Suprapubic skin (tissue), 4 donors: Measurements from ENCODE around the gene SORCS2. TPM values are rescaled to one million over a fixed set of nuclear protein-coding genes. Genes with fewer than 3 reads are reported as not detected.

Source experiments
- DNase-seq, 2 donors: peaks; one replicate each; pipeline ENCODE4 v3.0.0-alpha.2; 2019; ENCODE audit warnings: low spot score in 2 of 2
- H3K27ac ChIP-seq: fragments of 200-600 bp; sonication (generic); one replicate; pipeline ENCODE4 v1.5.1; 2019
- H3K27me3 ChIP-seq: fragments of 200-600 bp; sonication (generic); one replicate; pipeline ENCODE4 v1.5.1; 2019
- H3K36me3 ChIP-seq: fragments of 200-600 bp; sonication (generic); one replicate; pipeline ENCODE4 v1.5.1; 2019
- H3K4me1 ChIP-seq: fragments of 200-600 bp; sonication (generic); one replicate; pipeline ENCODE4 v1.5.1; 2019
- H3K4me3 ChIP-seq: fragments of 200-600 bp; sonication (generic); one replicate; pipeline ENCODE4 v1.5.1; 2019; ENCODE audit warnings: mild to moderate bottlenecking
- H3K9me3 ChIP-seq: fragments of 200-600 bp; sonication (generic); one replicate; pipeline ENCODE4 v1.5.1; 2019
- EP300 ChIP-seq: sonication (generic); formaldehyde crosslinking; IDR thresholded peaks from one replicate; pipeline ENCODE4 v1.6.1; 2017; ENCODE audit warnings: antibody characterized with exemption
- POLR2A ChIP-seq, 2 donors: fragments of 450-650 bp; IDR thresholded peaks; one replicate each; pipeline ENCODE4 v1.6.1; 2017; ENCODE audit warnings: antibody characterized with exemption in 2 of 2, mild to moderate bottlenecking in 2 of 2, moderate library complexity in 2 of 2
- POLR2AphosphoS5 ChIP-seq, 3 donors: sonication (generic); formaldehyde crosslinking; IDR thresholded peaks; one replicate each; pipeline ENCODE4 v1.6.1; 2017; ENCODE audit warnings: antibody characterized with exemption in 3 of 3
- WGBS: methylation state at CpG from one replicate; pipeline ENCODE4 v1.1.5; 2018; 5-methylcytosine and 5-hydroxymethylcytosine counted together
- total RNA-seq, 4 donors: library from RNA; depleted of rRNA; stranded (reverse); fragments of >200 nt; gene quantifications; one replicate each; pipeline ENCODE4 v1.1.0, GENCODE V29; 2016
- TF ChIP-seq, protein P1 (sequence below), 2 donors: fragments of 200-600 bp in 1 of 2; fragments of 450-650 bp in 1 of 2; sonication (generic) in 1 of 2; IDR thresholded peaks; one replicate each; pipeline ENCODE4 v1.5.1; 2016 to 2019; ENCODE audit warnings: antibody characterized with exemption in 2 of 2, mild to moderate bottlenecking in 1 of 2, moderate library complexity in 1 of 2

SORCS2 gene
- total RNA-seq, 4 donors from 2014 or later, result 0.94 to 4.6 (median 1.3) TPM

DNA sequence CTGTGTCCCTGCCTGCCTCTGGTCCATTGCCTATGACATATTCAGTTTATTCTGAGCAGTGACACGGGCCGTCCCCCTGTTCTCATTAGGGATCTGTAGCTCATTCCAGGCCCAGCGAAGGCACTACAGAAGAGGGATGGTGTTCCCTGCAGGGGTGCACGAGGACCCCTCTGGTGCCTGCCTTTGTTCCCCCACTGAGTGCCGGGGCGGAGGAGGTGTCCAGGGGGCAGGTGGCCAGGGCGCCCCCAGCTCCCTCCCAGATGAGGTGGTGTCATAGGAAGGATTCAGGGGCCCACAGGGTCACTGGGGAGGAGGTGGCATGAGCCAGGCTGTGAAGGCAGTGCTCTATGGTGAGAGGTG lies 61.0 kb downstream of the SORCS2 start:
- H3K4me3 ChIP-seq, result no peak overlapping the region
- H3K36me3 ChIP-seq, result no peaks in the 10 kb centered on the region
- H3K4me1 ChIP-seq, result peaks cover 7% of the 10 kb centered on the region
- H3K27ac ChIP-seq, result no peak overlapping the region
- no peaks in the 10 kb centered on the region for H3K27me3 ChIP-seq
- TF ChIP-seq POLR2AphosphoS5 (IDR thresholded peaks at IDR 0.05) (no peak), POLR2A (IDR thresholded peaks at IDR 0.05) (no peak), EP300 (no peak)
- TF ChIP-seq, protein P1, sequence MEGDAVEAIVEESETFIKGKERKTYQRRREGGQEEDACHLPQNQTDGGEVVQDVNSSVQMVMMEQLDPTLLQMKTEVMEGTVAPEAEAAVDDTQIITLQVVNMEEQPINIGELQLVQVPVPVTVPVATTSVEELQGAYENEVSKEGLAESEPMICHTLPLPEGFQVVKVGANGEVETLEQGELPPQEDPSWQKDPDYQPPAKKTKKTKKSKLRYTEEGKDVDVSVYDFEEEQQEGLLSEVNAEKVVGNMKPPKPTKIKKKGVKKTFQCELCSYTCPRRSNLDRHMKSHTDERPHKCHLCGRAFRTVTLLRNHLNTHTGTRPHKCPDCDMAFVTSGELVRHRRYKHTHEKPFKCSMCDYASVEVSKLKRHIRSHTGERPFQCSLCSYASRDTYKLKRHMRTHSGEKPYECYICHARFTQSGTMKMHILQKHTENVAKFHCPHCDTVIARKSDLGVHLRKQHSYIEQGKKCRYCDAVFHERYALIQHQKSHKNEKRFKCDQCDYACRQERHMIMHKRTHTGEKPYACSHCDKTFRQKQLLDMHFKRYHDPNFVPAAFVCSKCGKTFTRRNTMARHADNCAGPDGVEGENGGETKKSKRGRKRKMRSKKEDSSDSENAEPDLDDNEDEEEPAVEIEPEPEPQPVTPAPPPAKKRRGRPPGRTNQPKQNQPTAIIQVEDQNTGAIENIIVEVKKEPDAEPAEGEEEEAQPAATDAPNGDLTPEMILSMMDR (IDR thresholded peaks at IDR 0.05), result no peak
- 100% methylated on average over 2 of the region's 7 CpGs for WGBS
- no peak for DNase-seq
- no peaks in the 10 kb centered on the region for H3K9me3 ChIP-seq

DNA sequence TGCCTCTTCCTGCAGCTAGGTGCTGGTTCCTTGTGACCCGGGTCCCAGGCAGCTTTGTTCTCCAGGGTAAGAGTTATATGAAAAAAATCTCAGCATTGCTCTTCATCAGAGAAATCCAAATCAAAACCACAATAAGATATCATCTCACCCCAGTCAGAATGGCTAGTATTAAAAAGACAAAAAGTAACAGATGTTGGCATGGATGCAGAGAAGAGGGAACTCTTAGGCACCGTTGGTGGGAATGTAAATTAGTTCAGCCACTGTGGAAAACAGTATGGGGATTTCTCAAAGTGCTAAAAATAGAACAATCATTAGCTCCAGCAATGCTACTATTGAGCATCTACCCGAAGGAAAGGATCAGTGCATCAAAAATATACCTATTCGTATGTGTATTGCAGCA lies 61.5 kb downstream of the SORCS2 start:
- TF ChIP-seq, protein P1 (IDR thresholded peaks at IDR 0.05), result no peak
- TF ChIP-seq EP300 (no peak), POLR2AphosphoS5 (IDR thresholded peaks at IDR 0.05) (no peak), POLR2A (IDR thresholded peaks at IDR 0.05) (no peak)
- Histone ChIP-seq H3K4me1 (peaks cover 7% of the 10 kb centered on the region), H3K27me3 (no peaks in the 10 kb centered on the region), H3K36me3 (no peaks in the 10 kb centered on the region), H3K4me3 (no peak overlapping the region), H3K27ac (no peak overlapping the region), H3K9me3 (no peaks in the 10 kb centered on the region)
- DNase-seq, result no peak
- WGBS, result 64% methylated on average over 4 of the region's 4 CpGs

DNA sequence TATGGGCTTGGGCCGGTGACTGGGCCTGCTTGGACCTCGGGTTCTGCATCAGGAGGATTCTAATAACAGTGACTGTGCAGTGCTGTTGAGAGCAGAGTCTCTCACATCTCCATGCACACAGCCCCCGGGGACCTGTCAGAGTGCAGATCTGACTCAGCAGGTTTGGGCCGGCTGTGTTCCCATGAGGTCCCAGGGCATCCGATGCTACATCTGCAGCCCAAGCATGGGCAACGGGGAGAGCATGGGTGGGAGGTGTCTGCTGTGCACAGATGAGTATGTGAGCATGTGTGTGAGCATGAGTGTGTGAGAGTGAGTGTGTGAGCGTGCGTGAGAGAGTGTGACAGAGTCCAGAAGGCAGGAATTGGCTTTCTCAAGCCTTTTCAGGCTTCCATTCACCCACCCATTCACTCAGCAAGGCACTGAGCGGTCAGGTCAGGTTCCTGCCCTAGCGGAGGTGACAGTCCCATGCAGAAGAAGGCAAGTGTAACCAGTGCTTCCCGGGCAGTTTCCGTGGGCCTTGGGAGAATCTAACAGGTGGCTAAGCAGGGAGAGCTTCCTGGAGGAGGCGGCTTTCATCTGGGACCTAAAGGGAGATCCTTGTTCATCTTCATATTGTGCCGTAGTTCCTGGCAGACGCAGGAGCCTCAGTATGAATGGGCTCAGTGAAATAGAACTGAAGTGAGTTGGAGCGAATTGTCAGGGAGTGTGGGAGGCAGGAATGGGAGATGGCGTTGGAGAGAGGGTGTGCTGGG lies 62.6 kb downstream of the SORCS2 start:
- Histone ChIP-seq H3K27me3 (no peaks in the 10 kb centered on the region), H3K4me3 (no peak overlapping the region), H3K4me1 (peaks cover 7% of the 10 kb centered on the region), H3K36me3 (no peaks in the 10 kb centered on the region), H3K9me3 (no peaks in the 10 kb centered on the region), H3K27ac (no peak overlapping the region)
- no peak for DNase-seq
- TF ChIP-seq, protein P1 (IDR thresholded peaks at IDR 0.05), result no peak
- no peak for TF ChIP-seq POLR2A (IDR thresholded peaks at IDR 0.05)
- TF ChIP-seq POLR2AphosphoS5 (IDR thresholded peaks at IDR 0.05), result no peak
- no peak for TF ChIP-seq EP300
- 86% methylated on average over 16 of the region's 17 CpGs for WGBS

DNA sequence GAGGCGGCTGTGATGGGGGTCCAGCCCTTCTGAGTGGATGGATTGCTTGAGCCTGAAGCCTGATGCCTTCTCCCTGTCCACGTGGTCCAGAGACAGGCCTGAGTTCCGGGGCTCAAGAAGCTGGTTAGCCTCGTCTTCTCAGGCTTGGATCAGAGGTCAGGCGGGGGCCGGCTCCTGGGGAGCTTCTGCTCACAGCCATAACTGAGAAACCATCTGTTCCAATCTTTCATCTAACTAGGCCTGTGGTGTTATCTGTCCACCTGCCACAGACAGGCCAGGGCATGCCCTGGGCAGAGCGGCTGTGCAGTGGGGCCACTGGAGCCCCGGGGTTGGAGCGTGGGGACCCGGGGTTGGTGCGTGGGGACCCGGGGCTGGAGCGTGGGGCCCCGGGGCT lies 63.1 kb downstream of the SORCS2 start:
- Histone ChIP-seq H3K4me3 (no peak overlapping the region), H3K27ac (no peak overlapping the region), H3K27me3 (no peaks in the 10 kb centered on the region), H3K9me3 (no peaks in the 10 kb centered on the region), H3K36me3 (no peaks in the 10 kb centered on the region), H3K4me1 (peaks cover 7% of the 10 kb centered on the region)
- WGBS, result 65% methylated on average over 14 of the region's 14 CpGs
- DNase-seq, result no peak
- TF ChIP-seq, protein P1 (IDR thresholded peaks at IDR 0.05), result no peak
- no peak for TF ChIP-seq POLR2AphosphoS5 (IDR thresholded peaks at IDR 0.05)
- no peak for TF ChIP-seq POLR2A (IDR thresholded peaks at IDR 0.05)
- no peak for TF ChIP-seq EP300

DNA sequence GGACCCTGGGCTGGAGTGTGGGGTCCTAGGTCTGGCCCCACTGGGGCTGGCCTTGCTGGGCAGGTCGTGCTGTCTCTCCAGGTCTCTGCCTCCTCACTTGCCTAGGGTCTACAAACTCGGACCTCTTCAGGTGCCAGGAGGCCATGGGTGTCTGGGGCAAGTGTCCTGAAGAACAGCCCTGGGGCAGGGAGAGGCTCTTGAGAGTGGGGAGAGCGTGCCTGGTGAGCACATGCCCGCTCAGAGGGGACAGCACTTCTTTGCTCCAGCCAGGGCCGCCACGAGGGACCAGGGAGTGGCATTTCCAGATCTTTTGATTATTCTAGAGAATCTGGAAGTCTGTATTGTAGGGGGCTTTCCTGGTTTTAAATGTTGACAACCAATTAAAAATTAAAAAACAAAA lies 63.7 kb downstream of the SORCS2 start:
- Histone ChIP-seq H3K36me3 (no peaks in the 10 kb centered on the region), H3K27me3 (no peaks in the 10 kb centered on the region), H3K27ac (no peak overlapping the region), H3K4me3 (no peak overlapping the region), H3K4me1 (peaks cover 6% of the 10 kb centered on the region), H3K9me3 (no peaks in the 10 kb centered on the region)
- TF ChIP-seq EP300 (no peak), POLR2AphosphoS5 (IDR thresholded peaks at IDR 0.05) (no peak), POLR2A (IDR thresholded peaks at IDR 0.05) (no peak)
- TF ChIP-seq, protein P1 (IDR thresholded peaks at IDR 0.05), result no peak
- no peak for DNase-seq
- 72% methylated on average over 6 of the region's 6 CpGs for WGBS
